OCI-LY1 (cell line): Measurements from ENCODE around the gene FARS2.

Source experiments
- CTCF ChIP-seq: fragments of 200-600 bp; sonication (generic), shearing (Covaris generic); IDR thresholded peaks from 2 replicates; pipeline ENCODE4 v1.5.1; 2017; ENCODE audit warnings: mild to moderate bottlenecking, antibody characterized with exemption, low read length, moderate library complexity, mixed read lengths
- EZH2 ChIP-seq: fragments of 200-600 bp; sonication (generic), shearing (Covaris generic); IDR thresholded peaks from 2 replicates; pipeline ENCODE4 v1.8.0; 2017; ENCODE audit warnings: borderline replicate concordance, mixed run types, mild to moderate bottlenecking, antibody characterized with exemption, low read length, moderate library complexity, mixed read lengths

- TF ChIP-seq CTCF: no peak
- TF ChIP-seq EZH2: no peak
These were observed 55.6 kb downstream of the FARS2 start for GRCh38 chr6:5316951-5317350.
